ENCODE measurements around the gene OR10V1. TPM values are rescaled to one million over a fixed set of nuclear protein-coding genes. Genes with fewer than 3 reads are reported as not detected.

The OR10V1 gene
- total RNA-seq, 6 donors from 2014 or later = not detected

- H3K27ac ChIP-seq = no peak overlapping the region
- peaks cover 19 to 28% (median 26%) of the 10 kb centered on the region in 4 donors for H3K4me1 ChIP-seq
- no peak for DNase-seq
- H3K27me3 ChIP-seq = no peaks in the 10 kb centered on the region
- no peak for TF ChIP-seq EP300 (IDR thresholded peaks at IDR 0.05)
- no peak for TF ChIP-seq POLR2AphosphoS5 (IDR thresholded peaks at IDR 0.05)
- no peak for TF ChIP-seq POLR2A (IDR thresholded peaks at IDR 0.05)
- no peak for TF ChIP-seq CTCF (IDR thresholded peaks at IDR 0.05)
- H3K36me3 ChIP-seq = peaks cover 0 to 2% (median under 1%) of the 10 kb centered on the region in 4 donors
- WGBS, 2 donors = 92 to 93% methylated on average over 11 of the region's 11 CpGs
- no peaks in the 10 kb centered on the region for H3K9me3 ChIP-seq
- ATAC-seq (ENCODE audit: low FRiP score in 2 of 2) = no peak
- H3K4me3 ChIP-seq = no peak overlapping the region
Measured at GRCh38 chr11:59671471-59671870, 42.2 kb downstream of the OR10V1 start.

GRCh38 chr11:59669611-59670009 lies 44.0 kb downstream of the OR10V1 start:
- Histone ChIP-seq H3K27ac (peak overlapping the region; percentile 96 to 100 (median 96)), H3K4me1 (peaks cover 20 to 43% (median 28%) of the 10 kb centered on the region in 4 donors), H3K36me3 (peaks cover 11 to 21% (median 15%) of the 10 kb centered on the region in 4 donors), H3K9me3 (no peaks in the 10 kb centered on the region), H3K27me3 (no peaks in the 10 kb centered on the region), H3K4me3 (peak overlapping the region; percentile 36 to 96 (median 74))
- DNase-seq = peak; percentile 33 to 90
- TF ChIP-seq POLR2A (IDR thresholded peaks at IDR 0.05) = no peak
- no peak for TF ChIP-seq CTCF (IDR thresholded peaks at IDR 0.05)
- no peak for TF ChIP-seq POLR2AphosphoS5 (IDR thresholded peaks at IDR 0.05)
- no peak for TF ChIP-seq EP300 (IDR thresholded peaks at IDR 0.05)
- ATAC-seq (ENCODE audit: low FRiP score in 2 of 2) = peak; percentile 41 to 54
- 4 to 8% methylated on average over 8 to 22 of the region's 22 CpGs for WGBS, 2 donors

GRCh38 chr11:59668950-59669610 lies 44.6 kb downstream of the OR10V1 start, which contains the start of gene PATL1:
PATL1 (minus strand) TSS chr11:59669037; CDS start chr11:59668895, 142 bp downstream.
- peak in 3 of 4 donors; percentile 73 to 92 (median 82) for TF ChIP-seq POLR2A (IDR thresholded peaks at IDR 0.05)
- TF ChIP-seq CTCF (IDR thresholded peaks at IDR 0.05) = no peak
- peak in 1 of 4 donors; percentile 62 for TF ChIP-seq EP300 (IDR thresholded peaks at IDR 0.05)
- TF ChIP-seq POLR2AphosphoS5 (IDR thresholded peaks at IDR 0.05) = peak; percentile 39 to 88
- peaks cover 11 to 26% (median 18%) of the 10 kb centered on the region in 4 donors for H3K36me3 ChIP-seq
- peak within 1 kb of the TSS; percentile 57 to 96 (median 89) for H3K4me3 ChIP-seq
- WGBS, 2 donors = 0 to 1% methylated on average over 34 to 36 of the region's 68 CpGs
- DNase-seq (peak; percentile 99 to 100), ATAC-seq (ENCODE audit: low FRiP score in 2 of 2) (peak; percentile 97 to 99)
- peaks cover 20 to 44% (median 28%) of the 10 kb centered on the region in 4 donors for H3K4me1 ChIP-seq
- H3K27ac ChIP-seq = peak within 1 kb of the TSS; percentile 96 to 100 (median 96)
- H3K27me3 ChIP-seq = no peaks in the 10 kb centered on the region
- H3K9me3 ChIP-seq = no peaks in the 10 kb centered on the region

- peaks cover 20 to 44% (median 28%) of the 10 kb centered on the region in 4 donors for H3K4me1 ChIP-seq
- peak; percentile 60 to 62 for ATAC-seq (ENCODE audit: low FRiP score in 2 of 2)
Measured at GRCh38 chr11:59668188-59668949, 45.3 kb downstream of the OR10V1 start.

More at GRCh38 chr11:59668188-59668949, 45.3 kb downstream of the OR10V1 start:
- H3K9me3 ChIP-seq = no peaks in the 10 kb centered on the region
- peaks cover 11 to 32% (median 22%) of the 10 kb centered on the region in 4 donors for H3K36me3 ChIP-seq
- TF ChIP-seq POLR2AphosphoS5 (IDR thresholded peaks at IDR 0.05) (peak in 1 of 2 donors; percentile 29), EP300 (IDR thresholded peaks at IDR 0.05) (no peak), CTCF (IDR thresholded peaks at IDR 0.05) (peak in 4 of 6 experiments; percentile 15 to 37 (median 26)), POLR2A (IDR thresholded peaks at IDR 0.05) (peak in 1 of 4 donors; percentile 27)
- H3K4me3 ChIP-seq = peak overlapping the region; percentile 57 to 96 (median 89)
- no peaks in the 10 kb centered on the region for H3K27me3 ChIP-seq
- WGBS, 2 donors = 0 to 1% methylated on average over 14 to 16 of the region's 39 CpGs
- peak in 1 of 2 donors; percentile 81 for DNase-seq
- H3K27ac ChIP-seq = peak overlapping the region; percentile 96 to 100 (median 96)
